Measurements from ENCODE around the gene USP12.
"Not testable (repeated sequence)": the region's sequence is repeated elsewhere in the genome, so short reads cannot be mapped to it uniquely, and the experiment has no call there.

USP12 gene

GRCh38 chr13:27118428-27119054 is 53.1 kb downstream of the USP12 start:
- DNase-seq, result no peak

GRCh38 chr13:27117952-27118351 is 53.7 kb downstream of the USP12 start:
- no peak for DNase-seq

- DNase-seq, result no peak
Measured at GRCh38 chr13:27117158-27117557, 54.5 kb downstream of the USP12 start.

GRCh38 chr13:27113436-27113835 is 58.2 kb downstream of the USP12 start:
- no peak for DNase-seq

- DNase-seq, result peak; percentile 30
Measured at GRCh38 chr13:27112006-27112405, 59.6 kb downstream of the USP12 start.

- DNase-seq, result no peak
Measured at GRCh38 chr13:27110056-27110746, 61.4 kb downstream of the USP12 start.

- DNase-seq, result no peak
Measured at GRCh38 chr13:27106144-27106543, 65.5 kb downstream of the USP12 start.

GRCh38 chr13:27104606-27105005 is 67.0 kb downstream of the USP12 start:
- no peak for DNase-seq

GRCh38 chr13:27101847-27102246 is 69.8 kb downstream of the USP12 start:
- no peak for DNase-seq

- no peak for DNase-seq
Measured at GRCh38 chr13:27101289-27101688, 70.3 kb downstream of the USP12 start.

- peak; percentile 47 for DNase-seq
Measured at GRCh38 chr13:27097691-27098090, 73.9 kb downstream of the USP12 start.

GRCh38 chr13:27091451-27091850 is 80.2 kb downstream of the USP12 start:
- no peak for DNase-seq

GRCh38 chr13:27088619-27089018 is 83.0 kb downstream of the USP12 start:
- DNase-seq, result no peak

- no peak for DNase-seq
Measured at GRCh38 chr13:27086599-27087265, 84.9 kb downstream of the USP12 start.

GRCh38 chr13:27083183-27083582 is 88.4 kb downstream of the USP12 start:
- no peak for DNase-seq

GRCh38 chr13:27081893-27082679 is 89.5 kb downstream of the USP12 start:
- DNase-seq, result no peak

GRCh38 chr13:27080018-27080948 is 91.3 kb downstream of the USP12 start:
- no peak for DNase-seq

- DNase-seq, result no peak
Measured at GRCh38 chr13:27079421-27079958, 92.1 kb downstream of the USP12 start.

GRCh38 chr13:27077451-27077850 is 94.2 kb downstream of the USP12 start:
- DNase-seq, result no peak

- no peak for DNase-seq
Measured at GRCh38 chr13:27076421-27076820, 95.2 kb downstream of the USP12 start.

GRCh38 chr13:27073186-27073585 is 98.4 kb downstream of the USP12 start:
- no peak for DNase-seq

GRCh38 chr13:27066123-27066522 is 105.5 kb downstream of the USP12 start:
- DNase-seq, result not testable (repeated sequence)
